ENCODE data around the gene AQP1. TPM values are rescaled to one million over a fixed set of nuclear protein-coding genes. Genes with fewer than 3 reads are reported as not detected.

AQP1 gene
- total RNA-seq, 1 donor from 2014 or later: 2.1 TPM

- H3K4me3 ChIP-seq (ENCODE audit: low read depth, low read length): no peak overlapping the region
- TF ChIP-seq CTCF (conservative IDR thresholded peaks at IDR 0.05; ENCODE audit: low read depth, low read length): no peak
- no peak for DNase-seq (ENCODE audit: low read depth)
These were observed 7.1 kb upstream of the AQP1 start for GRCh38 chr7:30904561-30904960.

GRCh38 chr7:30905078-30906012 is 6.3 kb upstream of the AQP1 start:
- DNase-seq (ENCODE audit: low read depth): no peak
- TF ChIP-seq CTCF (conservative IDR thresholded peaks at IDR 0.05; ENCODE audit: low read depth, low read length): no peak

GRCh38 chr7:30906014-30906413 is 5.6 kb upstream of the AQP1 start:
- no peak for TF ChIP-seq CTCF (conservative IDR thresholded peaks at IDR 0.05; ENCODE audit: low read depth, low read length)
- no peak for DNase-seq (ENCODE audit: low read depth)
- no peak overlapping the region for H3K4me3 ChIP-seq (ENCODE audit: low read depth, low read length)

More at GRCh38 chr7:30905078-30906012, 6.3 kb upstream of the AQP1 start:
- H3K4me3 ChIP-seq (ENCODE audit: low read depth, low read length): no peak overlapping the region

GRCh38 chr7:30906515-30907240 is 5.0 kb upstream of the AQP1 start:
- no peak overlapping the region for H3K4me3 ChIP-seq (ENCODE audit: low read depth, low read length)
- no peak for DNase-seq (ENCODE audit: low read depth)
- no peak for TF ChIP-seq CTCF (conservative IDR thresholded peaks at IDR 0.05; ENCODE audit: low read depth, low read length)

- no peak for DNase-seq (ENCODE audit: low read depth)
- TF ChIP-seq CTCF (conservative IDR thresholded peaks at IDR 0.05; ENCODE audit: low read depth, low read length): no peak
- no peak overlapping the region for H3K4me3 ChIP-seq (ENCODE audit: low read depth, low read length)
These were observed 4.0 kb upstream of the AQP1 start for GRCh38 chr7:30907527-30908267.

- TF ChIP-seq CTCF (conservative IDR thresholded peaks at IDR 0.05; ENCODE audit: low read depth, low read length): peak; percentile 22
- DNase-seq (ENCODE audit: low read depth): no peak
- H3K4me3 ChIP-seq (ENCODE audit: low read depth, low read length): no peak overlapping the region
These were observed 3.0 kb upstream of the AQP1 start for GRCh38 chr7:30908681-30909080.

Data from epithelial cell of proximal tubule (primary cell).